Stimulated activated CD4-positive, alpha-beta T cell treated with anti-CD3 and anti-CD28 coated beads, Interleukin-1b, Interleukin-23, amount 100 ng/mL, for 1 hour (primary cell): Measurements from ENCODE around the gene PIGZ.

ENCODE experiments used
- DNase-seq, 2 donors: peaks; one replicate each; pipeline ENCODE4 v3.0.0-alpha.2; 2020; ENCODE audit warnings: low read depth in 2 of 2

The PIGZ gene

GRCh38 chr3:197001972-197002700 is 33.5 kb upstream of the PIGZ start:
- DNase-seq = no peak

- DNase-seq = no peak
Measured at GRCh38 chr3:197001106-197001971, 32.7 kb upstream of the PIGZ start.

GRCh38 chr3:197000211-197000610 is 31.6 kb upstream of the PIGZ start:
- no peak for DNase-seq

- no peak for DNase-seq
Measured at GRCh38 chr3:196998966-196999760, 30.5 kb upstream of the PIGZ start.

GRCh38 chr3:196997311-196997710 is 28.7 kb upstream of the PIGZ start:
- DNase-seq = no peak

GRCh38 chr3:196996454-196997265 is 28.0 kb upstream of the PIGZ start:
- DNase-seq = no peak

- DNase-seq = no peak
Measured at GRCh38 chr3:196995646-196996355, 27.2 kb upstream of the PIGZ start.

- no peak for DNase-seq
Measured at GRCh38 chr3:196995027-196995426, 26.4 kb upstream of the PIGZ start.

- no peak for DNase-seq
Measured at GRCh38 chr3:196994056-196994455, 25.4 kb upstream of the PIGZ start.

- DNase-seq = no peak
Measured at GRCh38 chr3:196992461-196993065, 23.9 kb upstream of the PIGZ start.

- no peak for DNase-seq
Measured at GRCh38 chr3:196991581-196992460, 23.2 kb upstream of the PIGZ start.

- no peak for DNase-seq
Measured at GRCh38 chr3:196990601-196991007, 22.0 kb upstream of the PIGZ start.

GRCh38 chr3:196989721-196990262 is 21.2 kb upstream of the PIGZ start:
- no peak for DNase-seq

- no peak for DNase-seq
Measured at GRCh38 chr3:196988241-196989029, 19.8 kb upstream of the PIGZ start.

- DNase-seq = no peak
Measured at GRCh38 chr3:196987022-196987421, 18.4 kb upstream of the PIGZ start.

GRCh38 chr3:196985954-196986885 is 17.6 kb upstream of the PIGZ start:
- DNase-seq = no peak

- DNase-seq = no peak
Measured at GRCh38 chr3:196985298-196985697, 16.7 kb upstream of the PIGZ start.
